GM12878 (cell line): ENCODE results near the gene TMEM217. TPM values are rescaled to one million over a fixed set of nuclear protein-coding genes. Genes with fewer than 3 reads are reported as not detected.

Source experiments
- EED ChIP-seq: sonication (generic); IDR thresholded peaks from 2 replicates; pipeline ENCODE4 v1.6.1; 2016; ENCODE audit warnings: antibody characterized with exemption, low read depth
- SMAD1 ChIP-seq: fragments of 450-650 bp; IDR thresholded peaks from 2 replicates; pipeline ENCODE4 v1.6.1; 2018; ENCODE audit warnings: mild to moderate bottlenecking, low read depth; ENCODE audit not compliant: partially characterized antibody
- polyA plus RNA-seq, 11 experiments: library from polyadenylated mRNA; depleted of rRNA in 4 of 11; unstranded in 6 of 11; stranded (reverse) in 5 of 11; fragments of >200 nt; fragmentation: Nextera tagmentation in 4 of 11; fragmentation: Illumina TruSeq in 1 of 11; extraction: Ambion mirVana in 4 of 11; extraction: Trizol in 1 of 11; gene quantifications; 1 replicate in 1 of 11; 2 replicates in 10 of 11; pipeline versions ENCODE4 v1.2.1 to v1.2.3, GENCODE V29; 2011 to 2016; ENCODE audit warnings: inconsistent platforms in 2 of 11, missing spikeins in 2 of 11, low read depth in 1 of 11
- total RNA-seq, 4 experiments: library from RNA; depleted of rRNA in 3 of 4; stranded (reverse); fragments of >200 nt in 3 of 4; fragmentation: Illumina TruSeq in 1 of 4; extraction: Trizol in 1 of 4; gene quantifications; 2 replicates each; pipeline versions ENCODE4 v1.2.1 to v1.2.3, GENCODE V29; 2013 to 2021
- TF ChIP-seq, protein P1 (sequence below): fragments of 450-650 bp; formaldehyde crosslinking; IDR thresholded peaks from 2 replicates; pipeline ENCODE4 v1.5.0; 2022; ENCODE audit warnings: mild to moderate bottlenecking, missing genetic modification characterization
- TF ChIP-seq, protein P2 (sequence below): IDR thresholded peaks from 2 replicates; pipeline ENCODE4 v1.6.1; 2011; ENCODE audit warnings: borderline replicate concordance, low read depth, mild to moderate bottlenecking, moderate library complexity, low read length; ENCODE audit not compliant: insufficient read depth, poor library complexity, severe bottlenecking
- TF ChIP-seq, protein P3 (sequence below): fragments of 450-650 bp; IDR thresholded peaks from 2 replicates; pipeline ENCODE4 v1.6.1; 2017; ENCODE audit warnings: borderline replicate concordance
- TF ChIP-seq, protein P4 (sequence below): fragments of 450-650 bp; IDR thresholded peaks from 2 replicates; pipeline ENCODE4 v1.6.1; 2017; ENCODE audit warnings: mild to moderate bottlenecking, moderate library complexity

Gene TMEM217
- total and polyA plus RNA-seq, 10 of the 15 experiments (the other 5 are each of a cell fraction or from before 2014, with no cell fraction given), result 1.3 to 4.5 (median 2.3) TPM

DNA sequence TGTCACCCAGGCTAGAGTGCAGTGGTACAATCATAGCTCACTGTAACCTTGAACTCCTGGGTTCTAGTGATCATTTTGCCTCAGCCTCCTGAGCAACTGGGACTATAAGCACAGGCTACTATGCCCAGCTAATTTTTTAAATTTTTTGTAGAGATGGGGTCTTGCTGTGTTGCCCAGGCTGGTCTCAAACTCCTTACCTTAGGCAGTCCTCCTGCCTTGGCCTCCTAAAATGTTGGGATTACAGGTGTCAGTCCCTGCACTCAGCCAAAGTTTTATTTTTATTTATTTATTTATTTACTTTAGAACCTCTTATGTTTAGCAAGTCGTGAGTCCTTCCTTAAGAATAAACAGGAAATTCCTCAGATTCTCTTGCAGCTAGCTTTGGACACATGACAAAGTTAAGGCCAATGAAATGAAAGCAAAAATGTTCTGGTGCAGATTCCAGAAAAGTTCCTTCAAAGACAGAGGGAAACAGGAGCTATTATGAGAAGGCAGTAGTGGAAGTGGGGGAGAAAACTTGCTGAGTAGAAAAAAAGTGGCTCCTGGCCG is 68.9 kb downstream of the TMEM217 start (continued):
- TF ChIP-seq, protein P1, sequence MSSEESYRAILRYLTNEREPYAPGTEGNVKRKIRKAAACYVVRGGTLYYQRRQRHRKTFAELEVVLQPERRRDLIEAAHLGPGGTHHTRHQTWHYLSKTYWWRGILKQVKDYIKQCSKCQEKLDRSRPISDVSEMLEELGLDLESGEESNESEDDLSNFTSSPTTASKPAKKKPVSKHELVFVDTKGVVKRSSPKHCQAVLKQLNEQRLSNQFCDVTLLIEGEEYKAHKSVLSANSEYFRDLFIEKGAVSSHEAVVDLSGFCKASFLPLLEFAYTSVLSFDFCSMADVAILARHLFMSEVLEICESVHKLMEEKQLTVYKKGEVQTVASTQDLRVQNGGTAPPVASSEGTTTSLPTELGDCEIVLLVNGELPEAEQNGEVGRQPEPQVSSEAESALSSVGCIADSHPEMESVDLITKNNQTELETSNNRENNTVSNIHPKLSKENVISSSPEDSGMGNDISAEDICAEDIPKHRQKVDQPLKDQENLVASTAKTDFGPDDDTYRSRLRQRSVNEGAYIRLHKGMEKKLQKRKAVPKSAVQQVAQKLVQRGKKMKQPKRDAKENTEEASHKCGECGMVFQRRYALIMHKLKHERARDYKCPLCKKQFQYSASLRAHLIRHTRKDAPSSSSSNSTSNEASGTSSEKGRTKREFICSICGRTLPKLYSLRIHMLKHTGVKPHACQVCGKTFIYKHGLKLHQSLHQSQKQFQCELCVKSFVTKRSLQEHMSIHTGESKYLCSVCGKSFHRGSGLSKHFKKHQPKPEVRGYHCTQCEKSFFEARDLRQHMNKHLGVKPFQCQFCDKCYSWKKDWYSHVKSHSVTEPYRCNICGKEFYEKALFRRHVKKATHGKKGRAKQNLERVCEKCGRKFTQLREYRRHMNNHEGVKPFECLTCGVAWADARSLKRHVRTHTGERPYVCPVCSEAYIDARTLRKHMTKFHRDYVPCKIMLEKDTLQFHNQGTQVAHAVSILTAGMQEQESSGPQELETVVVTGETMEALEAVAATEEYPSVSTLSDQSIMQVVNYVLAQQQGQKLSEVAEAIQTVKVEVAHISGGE (CRISPR knock-in tag), result no peak
- TF ChIP-seq, protein P2, sequence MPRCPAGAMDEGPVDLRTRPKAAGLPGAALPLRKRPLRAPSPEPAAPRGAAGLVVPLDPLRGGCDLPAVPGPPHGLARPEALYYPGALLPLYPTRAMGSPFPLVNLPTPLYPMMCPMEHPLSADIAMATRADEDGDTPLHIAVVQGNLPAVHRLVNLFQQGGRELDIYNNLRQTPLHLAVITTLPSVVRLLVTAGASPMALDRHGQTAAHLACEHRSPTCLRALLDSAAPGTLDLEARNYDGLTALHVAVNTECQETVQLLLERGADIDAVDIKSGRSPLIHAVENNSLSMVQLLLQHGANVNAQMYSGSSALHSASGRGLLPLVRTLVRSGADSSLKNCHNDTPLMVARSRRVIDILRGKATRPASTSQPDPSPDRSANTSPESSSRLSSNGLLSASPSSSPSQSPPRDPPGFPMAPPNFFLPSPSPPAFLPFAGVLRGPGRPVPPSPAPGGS, result no peak
- TF ChIP-seq EED (no peak), SMAD1 (no peak)
- TF ChIP-seq, protein P3, sequence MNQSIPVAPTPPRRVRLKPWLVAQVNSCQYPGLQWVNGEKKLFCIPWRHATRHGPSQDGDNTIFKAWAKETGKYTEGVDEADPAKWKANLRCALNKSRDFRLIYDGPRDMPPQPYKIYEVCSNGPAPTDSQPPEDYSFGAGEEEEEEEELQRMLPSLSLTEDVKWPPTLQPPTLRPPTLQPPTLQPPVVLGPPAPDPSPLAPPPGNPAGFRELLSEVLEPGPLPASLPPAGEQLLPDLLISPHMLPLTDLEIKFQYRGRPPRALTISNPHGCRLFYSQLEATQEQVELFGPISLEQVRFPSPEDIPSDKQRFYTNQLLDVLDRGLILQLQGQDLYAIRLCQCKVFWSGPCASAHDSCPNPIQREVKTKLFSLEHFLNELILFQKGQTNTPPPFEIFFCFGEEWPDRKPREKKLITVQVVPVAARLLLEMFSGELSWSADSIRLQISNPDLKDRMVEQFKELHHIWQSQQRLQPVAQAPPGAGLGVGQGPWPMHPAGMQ, result no peak
- TF ChIP-seq, protein P4, sequence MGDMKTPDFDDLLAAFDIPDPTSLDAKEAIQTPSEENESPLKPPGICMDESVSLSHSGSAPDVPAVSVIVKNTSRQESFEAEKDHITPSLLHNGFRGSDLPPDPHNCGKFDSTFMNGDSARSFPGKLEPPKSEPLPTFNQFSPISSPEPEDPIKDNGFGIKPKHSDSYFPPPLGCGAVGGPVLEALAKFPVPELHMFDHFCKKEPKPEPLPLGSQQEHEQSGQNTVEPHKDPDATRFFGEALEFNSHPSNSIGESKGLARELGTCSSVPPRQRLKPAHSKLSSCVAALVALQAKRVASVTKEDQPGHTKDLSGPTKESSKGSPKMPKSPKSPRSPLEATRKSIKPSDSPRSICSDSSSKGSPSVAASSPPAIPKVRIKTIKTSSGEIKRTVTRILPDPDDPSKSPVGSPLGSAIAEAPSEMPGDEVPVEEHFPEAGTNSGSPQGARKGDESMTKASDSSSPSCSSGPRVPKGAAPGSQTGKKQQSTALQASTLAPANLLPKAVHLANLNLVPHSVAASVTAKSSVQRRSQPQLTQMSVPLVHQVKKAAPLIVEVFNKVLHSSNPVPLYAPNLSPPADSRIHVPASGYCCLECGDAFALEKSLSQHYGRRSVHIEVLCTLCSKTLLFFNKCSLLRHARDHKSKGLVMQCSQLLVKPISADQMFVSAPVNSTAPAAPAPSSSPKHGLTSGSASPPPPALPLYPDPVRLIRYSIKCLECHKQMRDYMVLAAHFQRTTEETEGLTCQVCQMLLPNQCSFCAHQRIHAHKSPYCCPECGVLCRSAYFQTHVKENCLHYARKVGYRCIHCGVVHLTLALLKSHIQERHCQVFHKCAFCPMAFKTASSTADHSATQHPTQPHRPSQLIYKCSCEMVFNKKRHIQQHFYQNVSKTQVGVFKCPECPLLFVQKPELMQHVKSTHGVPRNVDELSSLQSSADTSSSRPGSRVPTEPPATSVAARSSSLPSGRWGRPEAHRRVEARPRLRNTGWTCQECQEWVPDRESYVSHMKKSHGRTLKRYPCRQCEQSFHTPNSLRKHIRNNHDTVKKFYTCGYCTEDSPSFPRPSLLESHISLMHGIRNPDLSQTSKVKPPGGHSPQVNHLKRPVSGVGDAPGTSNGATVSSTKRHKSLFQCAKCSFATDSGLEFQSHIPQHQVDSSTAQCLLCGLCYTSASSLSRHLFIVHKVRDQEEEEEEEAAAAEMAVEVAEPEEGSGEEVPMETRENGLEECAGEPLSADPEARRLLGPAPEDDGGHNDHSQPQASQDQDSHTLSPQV, result no peak
- TF ChIP-seq, all 136 proteins: peak for 0
